PFSK-1 (cell line): Measurements from ENCODE around the gene SCNN1G.

Experiments
- FOXP2 ChIP-seq: optimal IDR thresholded peaks from 2 replicates; pipeline ENCODE3; 2011; ENCODE audit warnings: borderline replicate concordance, control low read depth, inconsistent platforms; ENCODE audit not compliant: insufficient read depth; ENCODE audit errors: extremely low read length, extremely low read depth
- POLR2AphosphoS5 ChIP-seq: IDR thresholded peaks from 2 replicates; pipeline ENCODE4 v1.6.1; 2012; ENCODE audit warnings: low read depth, mild to moderate bottlenecking, control low read depth, low read length, moderate library complexity
- REST ChIP-seq, 2 experiments: IDR thresholded peaks; 2 replicates each; pipeline versions ENCODE4 v1.6.1 to v1.8.0; 2011 to 2012; ENCODE audit warnings: low read depth in 2 of 2, low read length in 2 of 2, control low read depth in 1 of 2, inconsistent platforms in 1 of 2, mild to moderate bottlenecking in 1 of 2, moderate library complexity in 1 of 2; ENCODE audit not compliant: insufficient read depth in 1 of 2
- SIN3A ChIP-seq: IDR thresholded peaks from 2 replicates; pipeline ENCODE4 v1.6.1; 2012; ENCODE audit warnings: mild to moderate bottlenecking, low read length, moderate library complexity, borderline replicate concordance; ENCODE audit not compliant: insufficient read depth
- TAF1 ChIP-seq: IDR thresholded peaks from 2 replicates; pipeline ENCODE4 v1.6.1; 2012; ENCODE audit warnings: low read length, control low read depth, borderline replicate concordance; ENCODE audit not compliant: insufficient read depth

GRCh38 chr16:23215435-23215834 lies 32.9 kb downstream of the SCNN1G start:
- no peak for TF ChIP-seq REST (IDR thresholded peaks at IDR 0.05; ENCODE audit: insufficient read depth in 1 of 2, low read depth in 2 of 2, low read length in 2 of 2)
- no peak for TF ChIP-seq POLR2AphosphoS5
- TF ChIP-seq TAF1: no peak
- TF ChIP-seq SIN3A: no peak
- no peak for TF ChIP-seq FOXP2
